Fibroblast of lung (primary cell): ENCODE measurements around the gene BRD1. TPM values are rescaled to one million over a fixed set of nuclear protein-coding genes. Genes with fewer than 3 reads are reported as not detected.

Experiments used
- DNase-seq, 2 donors: peaks; one replicate each; pipeline versions ENCODE4 v3.0.0 to v3.0.0-alpha.2; 2010; ENCODE audit warnings: low read depth in 2 of 2
- H2AFZ ChIP-seq: 2 replicates; pipeline ENCODE4 v1.5.1; 2012; ENCODE audit warnings: low read length, control low read depth, inconsistent platforms
- H3K27ac ChIP-seq: 2 replicates; pipeline ENCODE4 v1.5.1; 2011; ENCODE audit warnings: low read length, control low read depth; ENCODE audit not compliant: insufficient read depth
- H3K27me3 ChIP-seq: 2 replicates; pipeline ENCODE4 v1.5.1; 2011; ENCODE audit warnings: mild to moderate bottlenecking, low read length; ENCODE audit not compliant: control insufficient read depth, insufficient read depth
- H3K36me3 ChIP-seq: 2 replicates; pipeline ENCODE4 v1.5.1; 2011; ENCODE audit warnings: low read length; ENCODE audit not compliant: control insufficient read depth, insufficient read depth
- H3K4me1 ChIP-seq: 2 replicates; pipeline ENCODE4 v1.5.1; 2011; ENCODE audit warnings: low read length; ENCODE audit not compliant: control insufficient read depth, insufficient read depth; ENCODE audit errors: extremely low read depth
- H3K4me2 ChIP-seq: 2 replicates; pipeline ENCODE4 v1.5.1; 2011; ENCODE audit warnings: low read length, control low read depth; ENCODE audit not compliant: insufficient read depth; ENCODE audit errors: extremely low read depth
- H3K4me3 ChIP-seq, 4 experiments: fragments of 200-600 bp in 1 of 4; sonication (generic) in 1 of 4; replicated peaks in 1 of 4; 2 replicates each; pipeline ENCODE4 v1.5.1; 2011 to 2016; ENCODE audit warnings: low read length in 4 of 4, low read depth in 3 of 4, mild to moderate bottlenecking in 3 of 4, control low read depth in 2 of 4, inconsistent platforms in 1 of 4, mixed read lengths in 1 of 4; ENCODE audit not compliant: insufficient read depth in 1 of 4; ENCODE audit errors: control extremely low read depth in 1 of 4
- H3K79me2 ChIP-seq: 2 replicates; pipeline ENCODE4 v1.5.1; 2012; ENCODE audit warnings: mild to moderate bottlenecking, low read length, inconsistent platforms; ENCODE audit not compliant: control insufficient read depth, insufficient read depth
- H3K9ac ChIP-seq: 2 replicates; pipeline ENCODE4 v1.5.1; 2011; ENCODE audit warnings: mild to moderate bottlenecking, low read length, control low read depth; ENCODE audit not compliant: insufficient read depth
- H3K9me3 ChIP-seq: 2 replicates; pipeline ENCODE4 v1.5.1; 2012; ENCODE audit warnings: low read depth, low read length; ENCODE audit not compliant: control insufficient read depth, insufficient read depth
- H4K20me1 ChIP-seq: 2 replicates; pipeline ENCODE4 v1.5.1; 2011; ENCODE audit warnings: low read length; ENCODE audit not compliant: control insufficient read depth, insufficient read depth; ENCODE audit errors: extremely low read depth
- EZH2 ChIP-seq: IDR thresholded peaks from 2 replicates; pipeline ENCODE4 v1.5.1; 2012; ENCODE audit warnings: low read length, control low read depth, mild to moderate bottlenecking; ENCODE audit errors: missing control alignments
- polyA plus RNA-seq, 2 donors: library from polyadenylated mRNA; depleted of rRNA in 1 of 2; stranded (reverse) in 1 of 2; unstranded in 1 of 2; fragments of >200 nt; gene quantifications; 2 replicates each; pipeline ENCODE4 v1.2.1, GENCODE V29; 2011 to 2012; ENCODE audit warnings: missing spikeins in 1 of 2
- total RNA-seq: library from RNA; depleted of rRNA; stranded (reverse); fragments of >200 nt; gene quantifications from 2 replicates; pipeline ENCODE4 v1.2.1, GENCODE V29; 2014
- TF ChIP-seq, protein P1 (sequence below), 2 donors: IDR thresholded peaks in 1 of 2; conservative IDR thresholded peaks in 1 of 2; 1 replicate in 1 of 2; 2 replicates in 1 of 2; pipeline ENCODE4 v1.5.1; 2011 to 2012; ENCODE audit warnings: low read length in 2 of 2, control low read depth in 1 of 2, inconsistent platforms in 1 of 2, low read depth in 1 of 2, mild to moderate bottlenecking in 1 of 2

The BRD1 gene
- total and polyA plus RNA-seq, 2 donors (not counting 1 experiment from before 2014, with no cell fraction given): 4.3 to 26.6 TPM

DNA sequence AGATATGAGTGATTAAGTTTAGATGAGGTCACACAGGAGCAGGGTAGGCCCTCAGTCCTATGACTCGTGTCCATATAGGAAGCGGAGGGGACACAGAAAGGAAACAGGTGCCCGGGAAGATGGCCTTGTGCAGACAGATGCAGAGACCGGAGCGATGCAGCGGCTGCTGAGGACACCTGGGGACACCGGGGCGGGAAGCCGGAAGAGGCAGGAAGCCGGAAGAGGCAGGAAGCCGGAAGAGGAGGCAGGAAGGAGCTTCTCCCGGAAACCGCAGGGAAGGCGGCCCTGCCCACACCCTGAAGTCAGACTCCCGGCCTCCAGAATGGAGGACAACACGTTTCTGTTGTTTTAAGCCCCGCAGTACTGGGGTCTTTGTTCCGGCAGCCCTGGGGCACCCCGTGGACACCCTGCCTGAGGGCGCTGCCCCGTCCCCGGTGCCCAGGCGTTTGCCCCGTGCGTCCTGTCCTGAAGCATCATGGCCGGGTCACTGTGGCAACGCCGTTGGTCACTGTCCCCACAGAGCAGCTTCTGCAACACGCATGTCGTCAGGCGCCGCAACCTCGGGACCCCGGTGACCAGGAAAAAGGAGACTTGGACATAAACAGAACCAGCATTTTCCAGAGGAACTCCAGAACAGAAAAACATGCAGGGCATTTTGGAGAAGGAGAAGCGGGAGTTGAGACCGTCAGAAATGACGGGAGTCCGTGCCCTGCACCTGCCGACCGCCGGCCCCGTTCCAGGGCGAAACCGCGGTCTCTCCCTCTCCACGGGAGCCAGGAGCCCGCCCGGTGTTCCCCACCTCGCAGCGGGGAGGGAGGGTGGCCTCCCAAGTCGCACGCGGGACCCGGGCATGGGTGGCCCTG, 103.4 kb downstream of the BRD1 start:
- TF ChIP-seq, protein P1, sequence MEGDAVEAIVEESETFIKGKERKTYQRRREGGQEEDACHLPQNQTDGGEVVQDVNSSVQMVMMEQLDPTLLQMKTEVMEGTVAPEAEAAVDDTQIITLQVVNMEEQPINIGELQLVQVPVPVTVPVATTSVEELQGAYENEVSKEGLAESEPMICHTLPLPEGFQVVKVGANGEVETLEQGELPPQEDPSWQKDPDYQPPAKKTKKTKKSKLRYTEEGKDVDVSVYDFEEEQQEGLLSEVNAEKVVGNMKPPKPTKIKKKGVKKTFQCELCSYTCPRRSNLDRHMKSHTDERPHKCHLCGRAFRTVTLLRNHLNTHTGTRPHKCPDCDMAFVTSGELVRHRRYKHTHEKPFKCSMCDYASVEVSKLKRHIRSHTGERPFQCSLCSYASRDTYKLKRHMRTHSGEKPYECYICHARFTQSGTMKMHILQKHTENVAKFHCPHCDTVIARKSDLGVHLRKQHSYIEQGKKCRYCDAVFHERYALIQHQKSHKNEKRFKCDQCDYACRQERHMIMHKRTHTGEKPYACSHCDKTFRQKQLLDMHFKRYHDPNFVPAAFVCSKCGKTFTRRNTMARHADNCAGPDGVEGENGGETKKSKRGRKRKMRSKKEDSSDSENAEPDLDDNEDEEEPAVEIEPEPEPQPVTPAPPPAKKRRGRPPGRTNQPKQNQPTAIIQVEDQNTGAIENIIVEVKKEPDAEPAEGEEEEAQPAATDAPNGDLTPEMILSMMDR (conservative IDR thresholded peaks at IDR 0.05 in 1 of 2, IDR thresholded peaks at IDR 0.05 in 1 of 2; ENCODE audit: low read depth in 1 of 2, low read length in 2 of 2): no peak
- TF ChIP-seq EZH2: no peak
- H3K4me1 ChIP-seq: no peaks in the 10 kb centered on the region
- H3K4me2 ChIP-seq: no peak overlapping the region
- H3K9ac ChIP-seq: no peak overlapping the region
- no peaks in the 10 kb centered on the region for H4K20me1 ChIP-seq
- no peak overlapping the region for H3K27ac ChIP-seq
- H2AFZ ChIP-seq: no peak overlapping the region
- no peak overlapping the region for H3K4me3 ChIP-seq
- no peak for DNase-seq
- H3K79me2 ChIP-seq: no peaks in the 10 kb centered on the region
- H3K36me3 ChIP-seq: no peaks in the 10 kb centered on the region
- peaks cover 3% of the 10 kb centered on the region for H3K27me3 ChIP-seq
- H3K9me3 ChIP-seq: no peaks in the 10 kb centered on the region

DNA sequence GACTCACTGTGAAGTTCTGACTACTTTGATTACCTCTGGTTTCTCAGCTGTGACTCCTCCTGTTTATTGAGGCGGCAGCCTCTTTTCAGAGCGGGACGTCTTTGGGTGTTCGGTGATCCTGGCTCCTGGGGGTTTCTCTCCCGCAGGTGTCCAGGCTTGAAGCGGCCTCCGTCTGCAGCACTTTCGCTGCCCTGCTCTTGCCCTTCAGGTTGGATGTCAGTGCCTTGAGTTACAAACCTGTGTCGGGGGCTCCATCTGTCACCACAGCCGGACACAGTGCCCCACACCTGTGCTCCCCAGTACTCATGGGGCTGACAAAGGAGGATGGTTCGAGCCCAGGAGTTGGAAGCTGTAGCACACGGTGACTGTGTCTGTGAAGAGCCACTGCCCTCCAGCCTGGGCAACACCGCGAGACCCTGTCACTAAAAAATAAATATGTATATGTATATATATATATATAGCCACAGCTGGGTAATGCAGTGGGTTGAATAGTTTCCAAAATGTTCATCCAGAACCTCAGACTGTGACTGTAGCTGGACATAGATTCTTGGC, 104.1 kb downstream of the BRD1 start:
- Histone ChIP-seq H3K4me1 (no peaks in the 10 kb centered on the region), H3K27ac (no peak overlapping the region), H3K27me3 (peaks cover 3% of the 10 kb centered on the region)

More for the DNA sequence above, 104.1 kb downstream of the BRD1 start:
- H3K79me2 ChIP-seq: no peaks in the 10 kb centered on the region
- H3K4me3 ChIP-seq: no peak overlapping the region
- TF ChIP-seq, protein P1 (conservative IDR thresholded peaks at IDR 0.05 in 1 of 2, IDR thresholded peaks at IDR 0.05 in 1 of 2; ENCODE audit: low read depth in 1 of 2, low read length in 2 of 2): no peak
- TF ChIP-seq EZH2: no peak
- no peak overlapping the region for H3K4me2 ChIP-seq
- H3K9ac ChIP-seq: no peak overlapping the region
- no peaks in the 10 kb centered on the region for H4K20me1 ChIP-seq
- no peak overlapping the region for H2AFZ ChIP-seq
- H3K36me3 ChIP-seq: no peaks in the 10 kb centered on the region
- H3K9me3 ChIP-seq: no peaks in the 10 kb centered on the region
- DNase-seq: no peak

Other genes starting within 250 kb of the BRD1 start
- 6.3 and 6.4 TPM in 2 replicates for gene ZBED4, start 26.0 kb upstream of the BRD1 start, total RNA-seq
- gene ZBED4, start 26.0 kb upstream of the BRD1 start, polyA plus RNA-seq: 3.5 and 4.8 TPM in 2 replicates
- gene ALG12, start 90.6 kb upstream of the BRD1 start, total RNA-seq: 19.0 and 21.3 TPM in 2 replicates
- gene ALG12, start 90.6 kb upstream of the BRD1 start, polyA plus RNA-seq: 9.6 and 10.5 TPM in 2 replicates
- 41.3 and 56.6 TPM in 2 replicates for gene CRELD2, start 90.8 kb upstream of the BRD1 start, total RNA-seq
- gene CRELD2, start 90.8 kb upstream of the BRD1 start, polyA plus RNA-seq: 45.3 and 50.9 TPM in 2 replicates
- gene PIM3, start 132.9 kb upstream of the BRD1 start, total RNA-seq: 40.1 and 47.7 TPM in 2 replicates
- gene PIM3, start 132.9 kb upstream of the BRD1 start, polyA plus RNA-seq: 6.8 and 8.0 TPM in 2 replicates
- under 0.01 TPM in 1 of 2 replicates, not detected in the other for gene IL17REL, start 184.9 kb upstream of the BRD1 start, total RNA-seq
- not detected in 2 replicates for gene IL17REL, start 184.9 kb upstream of the BRD1 start, polyA plus RNA-seq
- not detected in 2 replicates for gene TTLL8, start 230.4 kb upstream of the BRD1 start, total RNA-seq
- gene TTLL8, start 230.4 kb upstream of the BRD1 start, polyA plus RNA-seq: not detected in 2 replicates